Non-pigmented ciliary epithelial cell (primary cell): ENCODE results near the gene AHCYL1.

Source experiments
- DNase-seq: peaks from one replicate; pipeline ENCODE4 v3.0.0-alpha.2; 2010; ENCODE audit warnings: low read depth

The AHCYL1 gene

GRCh38 chr1:109977225-109977624 lies 7.3 kb upstream of the AHCYL1 start:
- no peak for DNase-seq

GRCh38 chr1:109977657-109978378 lies 6.7 kb upstream of the AHCYL1 start:
- DNase-seq: no peak

- DNase-seq: no peak
Observed at GRCh38 chr1:109978761-109979488, 5.6 kb upstream of the AHCYL1 start.

GRCh38 chr1:109979489-109980091 lies 5.0 kb upstream of the AHCYL1 start:
- DNase-seq: no peak

- no peak for DNase-seq
Observed at GRCh38 chr1:109980324-109981003, 4.1 kb upstream of the AHCYL1 start.

- no peak for DNase-seq
Observed at GRCh38 chr1:109981004-109981335, 3.6 kb upstream of the AHCYL1 start.

GRCh38 chr1:109983380-109984189 lies 980 bp upstream of the AHCYL1 start:
- DNase-seq: no peak

GRCh38 chr1:109984190-109984455 lies 442 bp upstream of the AHCYL1 start:
- no peak for DNase-seq

GRCh38 chr1:109985247-109986053 lies 885 bp downstream of the AHCYL1 start:
- no peak for DNase-seq

GRCh38 chr1:109986054-109986444 lies 1.5 kb downstream of the AHCYL1 start:
- DNase-seq: no peak

- no peak for DNase-seq
Observed at GRCh38 chr1:109988349-109988914, 3.9 kb downstream of the AHCYL1 start.

- DNase-seq: no peak
Observed at GRCh38 chr1:109989506-109990301, 5.1 kb downstream of the AHCYL1 start.

GRCh38 chr1:109990302-109990653 lies 5.7 kb downstream of the AHCYL1 start:
- no peak for DNase-seq

GRCh38 chr1:109991400-109991925 lies 6.9 kb downstream of the AHCYL1 start:
- no peak for DNase-seq

- no peak for DNase-seq
Observed at GRCh38 chr1:109993885-109994284, 9.3 kb downstream of the AHCYL1 start.

- no peak for DNase-seq
Observed at GRCh38 chr1:109994654-109995053, 10.1 kb downstream of the AHCYL1 start.

- DNase-seq: no peak
Observed at GRCh38 chr1:109995536-109995935, 11.0 kb downstream of the AHCYL1 start.

- DNase-seq: peak; percentile 59
Observed at GRCh38 chr1:109996476-109996875, 11.9 kb downstream of the AHCYL1 start.

- no peak for DNase-seq
Observed at GRCh38 chr1:109997204-109997866, 12.8 kb downstream of the AHCYL1 start.

- DNase-seq: no peak
Observed at GRCh38 chr1:109997867-109998229, 13.3 kb downstream of the AHCYL1 start.
